H1 (cell line): ENCODE measurements around the gene CCNL2. TPM values are rescaled to one million over a fixed set of nuclear protein-coding genes. Genes with fewer than 3 reads are reported as not detected.

ENCODE experiments used
- CTCF ChIA-PET: fragments of 300-600 bp; sonication (Branson Sonifier 250); formaldehyde crosslinking; loops from one replicate; lab custom pipeline; 2021; ENCODE audit not compliant: partially characterized antibody; lab: Charles Lee
- POLR2A ChIA-PET: fragments of 300-600 bp; sonication (Branson Sonifier 250); formaldehyde crosslinking; loops from one replicate; lab custom pipeline; 2021; ENCODE audit warnings: inconsistent platforms; ENCODE audit not compliant: partially characterized antibody; lab: Charles Lee
- DNase-seq, 2 experiments: peaks; one replicate each; pipeline versions ENCODE4 v3.0.0 to v3.0.0-alpha.2; 2010 to 2022; ENCODE audit warnings: low spot score in 2 of 2, low read depth in 1 of 2, mixed read lengths in 1 of 2
- FAIRE-seq: peaks from 2 replicates; lab custom pipeline; 2011; peaks lifted over from hg19 to GRCh38; lab: Jason Lieb, UNC
- H2AFZ ChIP-seq: 2 replicates; pipeline ENCODE4 v1.8.1; 2012; ENCODE audit warnings: low read length, inconsistent platforms
- H2AK5ac ChIP-seq: 2 replicates; pipeline ENCODE4 v1.6.1; 2013; ENCODE audit warnings: low read depth, low read length
- H2BK120ac ChIP-seq: replicated peaks from 2 replicates; pipeline ENCODE3; 2013; ENCODE audit warnings: low read depth, low read length, inconsistent platforms
- H2BK12ac ChIP-seq: 2 replicates; pipeline ENCODE4 v1.6.1; 2013; ENCODE audit warnings: low read depth, low read length
- H2BK15ac ChIP-seq: 2 replicates; pipeline ENCODE4 v1.6.1; 2013; ENCODE audit warnings: low read length
- H2BK20ac ChIP-seq: 2 replicates; pipeline ENCODE4 v1.6.1; 2013; ENCODE audit warnings: low read length
- H2BK5ac ChIP-seq: 2 replicates; pipeline ENCODE4 v1.6.1; 2013; ENCODE audit warnings: low read depth, low read length
- H3K14ac ChIP-seq: 2 replicates; pipeline ENCODE4 v1.6.1; 2013; ENCODE audit warnings: inconsistent platforms; ENCODE audit not compliant: insufficient read length
- H3K18ac ChIP-seq: 2 replicates; pipeline ENCODE4 v1.6.1; 2013; ENCODE audit warnings: low read length; ENCODE audit errors: extremely low read depth
- H3K23ac ChIP-seq: 2 replicates; pipeline ENCODE4 v1.6.1; 2013; ENCODE audit warnings: inconsistent platforms; ENCODE audit not compliant: insufficient read length
- H3K23me2 ChIP-seq: 2 replicates; pipeline ENCODE4 v1.6.1; 2013; ENCODE audit warnings: low read depth, low read length
- H3K27ac ChIP-seq: 2 replicates; pipeline ENCODE4 v1.6.1; 2011; ENCODE audit warnings: low read depth, low read length, inconsistent platforms
- H3K27me3 ChIP-seq, 4 experiments: replicated peaks in 1 of 4; 1 replicate in 1 of 4; 2 replicates in 3 of 4; pipeline versions ENCODE4 v1.6.1 to v1.8.1; 2011 to 2013; ENCODE audit warnings: low read length in 3 of 4, mild to moderate bottlenecking in 3 of 4, inconsistent platforms in 2 of 4, mixed read lengths in 2 of 4, moderate library complexity in 1 of 4; ENCODE audit not compliant: control insufficient read depth in 3 of 4, insufficient read depth in 3 of 4; ENCODE audit errors: extremely low read depth in 1 of 4
- H3K36me3 ChIP-seq, 4 experiments: 2 replicates each; pipeline versions ENCODE4 v1.6.1 to v1.8.1; 2011 to 2013; ENCODE audit warnings: mild to moderate bottlenecking in 4 of 4, low read length in 3 of 4, moderate library complexity in 2 of 4, control low read depth in 1 of 4, inconsistent platforms in 1 of 4; ENCODE audit not compliant: insufficient read depth in 4 of 4, control insufficient read depth in 2 of 4
- H3K4ac ChIP-seq: replicated peaks from 2 replicates; pipeline ENCODE3; 2013; ENCODE audit warnings: low read length, low read depth, mixed read lengths, inconsistent platforms; ENCODE audit not compliant: insufficient read length
- H3K4me1 ChIP-seq, 4 experiments: replicated peaks in 1 of 4; 1 replicate in 1 of 4; 2 replicates in 3 of 4; pipeline versions ENCODE4 v1.6.1 to v1.8.1; 2011 to 2013; ENCODE audit warnings: low read length in 3 of 4, inconsistent platforms in 2 of 4, mixed read lengths in 1 of 4; ENCODE audit not compliant: insufficient read depth in 4 of 4, control insufficient read depth in 3 of 4
- H3K4me2 ChIP-seq, 2 experiments: 2 replicates each; pipeline versions ENCODE4 v1.6.1 to v1.8.1; 2011 to 2013; ENCODE audit warnings: low read depth in 2 of 2, low read length in 2 of 2, control low read depth in 1 of 2, inconsistent platforms in 1 of 2, mild to moderate bottlenecking in 1 of 2; ENCODE audit not compliant: insufficient read depth in 1 of 2
- H3K4me3 ChIP-seq, 4 experiments: fragments of 200-600, 300-600 bp in 1 of 4; sonication (generic), shearing (Covaris generic), sonication (Bioruptor Twin) in 1 of 4; 2 replicates each; pipeline versions ENCODE4 v1.5.1 to v1.8.1; 2011 to 2016; ENCODE audit warnings: low read length in 4 of 4, low read depth in 3 of 4, control low read depth in 2 of 4, inconsistent platforms in 2 of 4, mild to moderate bottlenecking in 2 of 4, mixed read lengths in 1 of 4, moderate library complexity in 1 of 4; ENCODE audit not compliant: insufficient read depth in 2 of 4; ENCODE audit errors: extremely low read depth in 1 of 4
- H3K56ac ChIP-seq: replicated peaks from 2 replicates; pipeline ENCODE3; 2013; ENCODE audit warnings: low read depth, mild to moderate bottlenecking, mixed read lengths, low read length, inconsistent platforms; ENCODE audit not compliant: insufficient read length
- H3K79me1 ChIP-seq: 2 replicates; pipeline ENCODE4 v1.6.1; 2013; ENCODE audit warnings: low read depth, low read length, control low read depth
- H3K79me2 ChIP-seq, 2 experiments: 2 replicates each; pipeline versions ENCODE4 v1.6.1 to v1.8.1; 2012 to 2013; ENCODE audit warnings: low read length in 2 of 2, mild to moderate bottlenecking in 2 of 2, inconsistent platforms in 1 of 2; ENCODE audit not compliant: insufficient read depth in 2 of 2, control insufficient read depth in 1 of 2
- H3K9ac ChIP-seq, 4 experiments: replicated peaks in 1 of 4; 1 replicate in 1 of 4; 2 replicates in 3 of 4; pipeline versions ENCODE4 v1.6.1 to v1.8.1; 2011 to 2013; ENCODE audit warnings: low read depth in 3 of 4, low read length in 3 of 4, control low read depth in 2 of 4, mild to moderate bottlenecking in 2 of 4, moderate library complexity in 2 of 4, inconsistent platforms in 1 of 4; ENCODE audit errors: extremely low read depth in 1 of 4
- H3K9me3 ChIP-seq, 2 experiments: 2 replicates each; pipeline versions ENCODE4 v1.6.1 to v1.8.1; 2012 to 2013; ENCODE audit warnings: mild to moderate bottlenecking in 2 of 2, moderate library complexity in 2 of 2, control low read depth in 1 of 2, inconsistent platforms in 1 of 2, low read depth in 1 of 2, low read length in 1 of 2, mixed read lengths in 1 of 2; ENCODE audit not compliant: insufficient read depth in 2 of 2
- H4K20me1 ChIP-seq, 2 experiments: replicated peaks in 1 of 2; 2 replicates each; pipeline versions ENCODE3 to v1.8.1; 2011 to 2013; ENCODE audit warnings: inconsistent platforms in 2 of 2, low read length in 2 of 2, mild to moderate bottlenecking in 1 of 2; ENCODE audit not compliant: insufficient read depth in 2 of 2, control insufficient read depth in 1 of 2
- H4K5ac ChIP-seq: 2 replicates; pipeline ENCODE4 v1.6.1; 2013; ENCODE audit warnings: low read length, low read depth, mixed read lengths, inconsistent platforms; ENCODE audit not compliant: insufficient read length
- H4K8ac ChIP-seq: 2 replicates; pipeline ENCODE4 v1.8.0; 2013; ENCODE audit warnings: mild to moderate bottlenecking, moderate library complexity, low read length, inconsistent platforms; ENCODE audit not compliant: insufficient read depth; ENCODE audit errors: extremely low read depth
- H4K91ac ChIP-seq: replicated peaks from 2 replicates; pipeline ENCODE3; 2013; ENCODE audit warnings: low read length, mixed read lengths, inconsistent platforms; ENCODE audit not compliant: insufficient read length
- ATF2 ChIP-seq: IDR thresholded peaks from 2 replicates; pipeline ENCODE4 v1.6.1; 2012; ENCODE audit warnings: low read length, inconsistent platforms
- BACH1 ChIP-seq: IDR thresholded peaks from 2 replicates; pipeline ENCODE4 v1.6.1; 2012; ENCODE audit warnings: low read length, improper control_type of control experiment
- CBX5 ChIP-seq: fragments of 300-800, 300-1000 bp; sonication (generic); IDR thresholded peaks from 2 replicates; pipeline ENCODE4 v1.7.1; 2016; ENCODE audit warnings: antibody characterized with exemption, low read length, low read depth
- CREB1 ChIP-seq: IDR thresholded peaks from 2 replicates; pipeline ENCODE4 v1.6.1; 2012; ENCODE audit warnings: inconsistent platforms
- JUN ChIP-seq: IDR thresholded peaks from 2 replicates; pipeline ENCODE4 v1.6.1; 2011; ENCODE audit warnings: low read depth, mild to moderate bottlenecking, improper control_type of control experiment, low read length
- KDM5A ChIP-seq: fragments of 200-600 bp; IDR thresholded peaks from 2 replicates; pipeline ENCODE4 v1.7.1; 2012; ENCODE audit warnings: mild to moderate bottlenecking, low read length, inconsistent platforms, mixed read lengths
- MAX ChIP-seq: IDR thresholded peaks from 2 replicates; pipeline ENCODE4 v1.6.1; 2012; ENCODE audit warnings: inconsistent platforms
- NANOG ChIP-seq: IDR thresholded peaks from 2 replicates; pipeline ENCODE4 v1.6.1; 2011; ENCODE audit warnings: low read length, low read depth, mild to moderate bottlenecking, inconsistent platforms; ENCODE audit not compliant: insufficient read depth, poor library complexity, severe bottlenecking
- SIRT6 ChIP-seq: IDR thresholded peaks from one replicate; pipeline ENCODE4 v1.7.1; 2012; ENCODE audit warnings: low read length, inconsistent platforms
- TAF7 ChIP-seq: optimal IDR thresholded peaks from 2 replicates; pipeline ENCODE3; 2011; ENCODE audit warnings: low read depth, mild to moderate bottlenecking, inconsistent platforms, low read length, moderate library complexity, borderline replicate concordance
- WGBS, 2 experiments: shearing (Covaris generic) in 1 of 2; methylation state at CpG; one replicate each; pipeline versions ENCODE4 v1.1.6 to v1.1.7; 2013 to 2015; ENCODE audit warnings: low lambda C conversion rate in 2 of 2, mixed read lengths in 2 of 2, inconsistent platforms in 1 of 2, low coverage in 1 of 2, missing lambda C conversion rate in 1 of 2; ENCODE audit not compliant: insufficient replicate concordance in 2 of 2, insufficient coverage in 1 of 2, insufficient read length in 1 of 2; ENCODE audit errors: extremely low coverage in 1 of 2, missing lambda C conversion rate in 1 of 2; 5-methylcytosine and 5-hydroxymethylcytosine counted together
- polyA plus RNA-seq, 7 experiments: library from polyadenylated mRNA; depleted of rRNA in 3 of 7; stranded (reverse) in 5 of 7; unstranded in 2 of 7; fragments of >200 nt in 5 of 7; fragments of 200-250 nt in 2 of 7; gene quantifications; 1 replicate in 5 of 7; 2 replicates in 1 of 7; 4 replicates in 1 of 7; pipeline versions ENCODE4 v1.2.1 to v1.2.3, GENCODE V29; 2011 to 2013; ENCODE audit warnings: missing spikeins in 2 of 7, mixed read lengths in 2 of 7
- total RNA-seq: library from RNA; stranded (reverse); fragmentation: NEBNext Ultra II Directional; extraction: Animal tissue kit (Norgen Biotek cat#: 25700); gene quantifications from 2 replicates; pipeline ENCODE4 v1.2.1, GENCODE V29; 2021

The CCNL2 gene
- total and polyA plus RNA-seq, 2 of the 8 experiments (the other 6 are each of a cell fraction or from before 2014, with no cell fraction given), result 79.8 to 120 TPM

- Histone ChIP-seq H3K56ac (no peak overlapping the region), H2BK12ac (0 out of 2 replicates have a peak overlapping the region, but pooled peaks have one; percentile 40), H3K18ac (no peak overlapping the region), H3K4me1 (peaks cover 0 to 41% (median 33%) of the 10 kb centered on the region in 4 experiments; a peak in 6 of 7 replicates), H3K14ac (no peak overlapping the region), H2BK5ac (peak overlapping the region; percentile 77), H2BK15ac (0 out of 2 replicates have a peak overlapping the region, but pooled peaks have one; percentile 72), H3K79me2 (no peaks in the 10 kb centered on the region), H2BK120ac (no peak overlapping the region), H3K27ac (0 out of 2 replicates have a peak overlapping the region, but pooled peaks have one; percentile 2), H4K91ac (no peak overlapping the region), H3K9me3 (no peaks in the 10 kb centered on the region), H2AK5ac (no peak overlapping the region), H3K23me2 (peaks cover 12% of the 10 kb centered on the region; the same call in 1 of the 2 replicates), H3K36me3 (no peaks in the 10 kb centered on the region), H2AFZ (no peak overlapping the region), H3K4ac (no peak overlapping the region), H4K20me1 (no peaks in the 10 kb centered on the region), H3K9ac (no peak overlapping the region), H3K23ac (no peak overlapping the region), H3K4me3 (no peak overlapping the region), H4K8ac (no peak overlapping the region), H3K79me1 (no peaks in the 10 kb centered on the region), H3K4me2 (peak overlapping the region in 1 of 2 experiments; percentile 27; a peak in 1 of 4 replicates), H3K27me3 (no peaks in the 10 kb centered on the region; a peak in 2 of 7 replicates), H2BK20ac (no peak overlapping the region; the same call in 1 of the 2 replicates), H4K5ac (no peak overlapping the region)
- DNase-seq (no peak), FAIRE-seq (peak; percentile 48)
- 77% methylated on average over 29 of the region's 29 CpGs; no CpG with 5 or more reads in 1 of the 2 experiments for WGBS, 2 experiments
- ChIA-PET POLR2A (interaction anchor here (0.7 to 22.9 kb wide), 4 partner anchors 10 to 36 kb away, joined by 3 to 515 read pairs (median 30); partner anchors contain the start of genes CCNL2, MRPL20 and VWA1), CTCF (interaction anchor here (1.1 to 2.9 kb wide), 4 partner anchors 9 to 18 kb away, joined by 3 to 12 read pairs (median 5); partner anchors contain the start of gene MRPL20)
- TF ChIP-seq BACH1 (no peak), KDM5A (no peak), JUN (no peak; the same call in 1 of the 2 replicates), ATF2 (no peak), SIRT6 (no peak), NANOG (no peak), CREB1 (no peak), CBX5 (no peak), MAX (no peak), TAF7 (no peak)
These were observed 23.5 kb upstream of the CCNL2 start for GRCh38 chr1:1422465-1423244.
